DMS153 treated with DMSO at 0.1 percent for 48 hours (cell line): ENCODE measurements around the gene ELOVL2.
"Not testable (repeated sequence)": the region's sequence is repeated elsewhere in the genome, so short reads cannot be mapped to it uniquely, and the experiment has no call there.

ENCODE experiments used
- DNase-seq: peaks from one replicate; lab custom pipeline; 2025; ENCODE audit not compliant: unreplicated experiment; lab: John Stamatoyannopoulos, UW

Gene ELOVL2

GRCh38 chr6:10984959-10985358 lies 59.1 kb downstream of the ELOVL2 start:
- DNase-seq, result not testable (repeated sequence)

GRCh38 chr6:10981409-10981808 lies 62.7 kb downstream of the ELOVL2 start:
- DNase-seq, result no peak

GRCh38 chr6:10979603-10980002 lies 64.5 kb downstream of the ELOVL2 start:
- DNase-seq, result no peak

- DNase-seq, result no peak
Observed at GRCh38 chr6:10977231-10977968, 66.7 kb downstream of the ELOVL2 start.

GRCh38 chr6:10976571-10976970 lies 67.5 kb downstream of the ELOVL2 start:
- DNase-seq, result no peak

- DNase-seq, result no peak
Observed at GRCh38 chr6:10972196-10972595, 71.9 kb downstream of the ELOVL2 start.

- DNase-seq, result no peak
Observed at GRCh38 chr6:10970731-10971130, 73.4 kb downstream of the ELOVL2 start.

GRCh38 chr6:10968776-10969175 lies 75.3 kb downstream of the ELOVL2 start:
- no peak for DNase-seq

GRCh38 chr6:10964684-10965083 lies 79.4 kb downstream of the ELOVL2 start:
- no peak for DNase-seq

GRCh38 chr6:10963113-10963512 lies 81.0 kb downstream of the ELOVL2 start:
- DNase-seq, result no peak

GRCh38 chr6:10962673-10963072 lies 81.4 kb downstream of the ELOVL2 start:
- DNase-seq, result no peak

- no peak for DNase-seq
Observed at GRCh38 chr6:10961837-10962236, 82.3 kb downstream of the ELOVL2 start.

GRCh38 chr6:10960171-10960570 lies 83.9 kb downstream of the ELOVL2 start:
- no peak for DNase-seq

GRCh38 chr6:10957414-10957886 lies 86.7 kb downstream of the ELOVL2 start:
- DNase-seq, result no peak

GRCh38 chr6:10956776-10957175 lies 87.3 kb downstream of the ELOVL2 start:
- no peak for DNase-seq

- DNase-seq, result peak; percentile 10
Observed at GRCh38 chr6:10954590-10955010, 89.5 kb downstream of the ELOVL2 start.

GRCh38 chr6:10951675-10952282 lies 92.3 kb downstream of the ELOVL2 start:
- no peak for DNase-seq

- DNase-seq, result no peak
Observed at GRCh38 chr6:10949579-10950490, 94.3 kb downstream of the ELOVL2 start.

GRCh38 chr6:10947966-10948365 lies 96.1 kb downstream of the ELOVL2 start:
- no peak for DNase-seq

GRCh38 chr6:10945845-10946244 lies 98.3 kb downstream of the ELOVL2 start:
- DNase-seq, result no peak

- no peak for DNase-seq
Observed at GRCh38 chr6:10939840-10940239, 104.3 kb downstream of the ELOVL2 start.

- no peak for DNase-seq
Observed at GRCh38 chr6:10933126-10933525, 111.0 kb downstream of the ELOVL2 start.
